Gastrocnemius medialis (tissue), 4 donors: ENCODE measurements around the gene SEC14L1.
A peak's percentile ranks its signal among the peaks of the same experiment; 100 is the strongest.

Experiments
- POLR2A ChIP-seq, 2 donors: fragments of 450-650 bp; IDR thresholded peaks; one replicate each; pipeline ENCODE4 v1.6.1; 2017; ENCODE audit warnings: antibody characterized with exemption in 2 of 2, mild to moderate bottlenecking in 2 of 2, moderate library complexity in 2 of 2
- TF ChIP-seq, protein P1 (sequence below), 5 experiments: fragments of 450-650 bp in 3 of 5; fragments of 200-600 bp in 2 of 5; sonication (generic) in 2 of 5; IDR thresholded peaks in 4 of 5; conservative IDR thresholded peaks in 1 of 5; 1 replicate in 4 of 5; 2 replicates in 1 of 5; pipeline ENCODE4 v1.5.1; 2016 to 2019; ENCODE audit warnings: antibody characterized with exemption in 5 of 5, mild to moderate bottlenecking in 3 of 5, moderate library complexity in 3 of 5

DNA sequence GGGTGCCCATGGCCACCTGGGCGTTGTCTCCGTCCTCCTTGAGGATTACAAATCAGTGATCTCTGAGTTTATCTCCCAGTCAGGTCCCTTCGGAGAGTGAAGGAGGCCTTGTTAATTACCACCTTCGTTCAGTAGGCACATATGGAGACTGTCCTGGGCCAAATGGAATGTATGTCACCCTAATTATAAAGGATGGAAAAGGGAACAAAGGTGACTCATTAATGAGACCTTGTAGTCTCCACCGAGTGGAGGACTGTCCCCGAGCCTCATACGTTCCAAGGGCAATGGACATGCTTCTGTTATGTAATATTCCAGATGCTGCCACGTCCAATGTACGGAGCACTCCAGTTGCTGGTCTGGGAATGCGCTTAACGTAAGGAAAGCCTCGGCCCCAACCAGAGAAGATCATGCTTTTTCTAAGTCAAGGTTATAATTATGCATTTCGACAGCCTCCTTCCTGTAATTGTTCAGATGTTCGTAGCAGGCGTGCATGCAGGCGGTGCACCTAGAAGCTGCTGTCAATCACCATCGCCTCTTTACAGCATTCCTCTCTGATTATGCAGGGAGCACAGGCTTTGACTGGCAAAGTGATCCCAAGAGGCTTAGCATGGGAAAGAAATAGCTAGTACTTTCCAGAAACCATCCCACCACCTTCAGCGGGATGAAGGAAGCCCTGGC lies 22.4 kb upstream of the SEC14L1 start:
- peak in 1 of 2 donors; percentile 48 for TF ChIP-seq POLR2A (IDR thresholded peaks at IDR 0.05)
- TF ChIP-seq, protein P1, sequence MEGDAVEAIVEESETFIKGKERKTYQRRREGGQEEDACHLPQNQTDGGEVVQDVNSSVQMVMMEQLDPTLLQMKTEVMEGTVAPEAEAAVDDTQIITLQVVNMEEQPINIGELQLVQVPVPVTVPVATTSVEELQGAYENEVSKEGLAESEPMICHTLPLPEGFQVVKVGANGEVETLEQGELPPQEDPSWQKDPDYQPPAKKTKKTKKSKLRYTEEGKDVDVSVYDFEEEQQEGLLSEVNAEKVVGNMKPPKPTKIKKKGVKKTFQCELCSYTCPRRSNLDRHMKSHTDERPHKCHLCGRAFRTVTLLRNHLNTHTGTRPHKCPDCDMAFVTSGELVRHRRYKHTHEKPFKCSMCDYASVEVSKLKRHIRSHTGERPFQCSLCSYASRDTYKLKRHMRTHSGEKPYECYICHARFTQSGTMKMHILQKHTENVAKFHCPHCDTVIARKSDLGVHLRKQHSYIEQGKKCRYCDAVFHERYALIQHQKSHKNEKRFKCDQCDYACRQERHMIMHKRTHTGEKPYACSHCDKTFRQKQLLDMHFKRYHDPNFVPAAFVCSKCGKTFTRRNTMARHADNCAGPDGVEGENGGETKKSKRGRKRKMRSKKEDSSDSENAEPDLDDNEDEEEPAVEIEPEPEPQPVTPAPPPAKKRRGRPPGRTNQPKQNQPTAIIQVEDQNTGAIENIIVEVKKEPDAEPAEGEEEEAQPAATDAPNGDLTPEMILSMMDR (IDR thresholded peaks at IDR 0.05 in 4 of 5, conservative IDR thresholded peaks at IDR 0.05 in 1 of 5): no peak
